Measurements from ENCODE around the gene ODF4. TPM values are rescaled to one million over a fixed set of nuclear protein-coding genes. Genes with fewer than 3 reads are reported as not detected.
A peak's percentile ranks its signal among the peaks of the same experiment; 100 is the strongest.
"Not testable (repeated sequence)": the region's sequence is repeated elsewhere in the genome, so short reads cannot be mapped to it uniquely, and the experiment has no call there.

The ODF4 gene
- total and polyA plus RNA-seq, 4 donors = not detected

- 96% methylated on average over 8 of the region's 8 CpGs for WGBS, 2 donors
- Histone ChIP-seq H3K4me1 (ENCODE audit: control insufficient read depth in 1 of 2, insufficient read depth in 2 of 2, low read length in 2 of 2) (no peaks in the 10 kb centered on the region), H3K9me3 (ENCODE audit: control insufficient read depth, low read length) (no peaks in the 10 kb centered on the region), H3K27ac (ENCODE audit: low read depth in 1 of 2, low read length in 2 of 2) (no peak overlapping the region), H3K27me3 (ENCODE audit: control insufficient read depth in 1 of 2, insufficient read depth in 2 of 2, low read length in 1 of 2) (no peaks in the 10 kb centered on the region), H3K36me3 (ENCODE audit: control insufficient read depth in 1 of 2, insufficient read depth in 2 of 2, low read length in 1 of 2) (peaks cover 3 to 4% of the 10 kb centered on the region in 2 donors), H3K4me3 (ENCODE audit: low read length in 2 of 2) (no peak overlapping the region)
- ATAC-seq (ENCODE audit: low FRiP score) = no peak
- intact Hi-C loops (cut with DNase I) = no loop called here
- no peak for DNase-seq
Measured at GRCh38 chr17:8369944-8370343, 30.3 kb downstream of the ODF4 start.

DNA sequence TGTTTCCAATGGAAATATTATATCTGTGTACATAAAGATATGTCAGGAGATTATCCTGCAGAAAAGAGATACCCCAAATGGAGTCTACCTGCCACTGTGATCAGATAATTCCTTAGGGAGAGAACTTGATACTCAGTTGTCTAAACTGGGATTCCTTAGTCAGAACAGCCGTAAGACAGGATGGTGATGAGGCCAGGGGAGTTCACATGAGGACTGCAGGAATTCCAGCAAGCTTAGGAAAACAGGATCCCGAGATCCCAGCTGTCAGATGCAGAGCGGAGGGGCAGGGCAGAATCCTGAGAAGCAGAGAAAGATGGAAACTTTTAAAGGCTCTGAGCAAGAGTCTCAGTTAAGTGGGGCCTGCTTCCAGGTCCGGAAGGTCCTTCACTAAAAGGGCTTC lies 32.1 kb downstream of the ODF4 start:
- no peak for DNase-seq

DNA sequence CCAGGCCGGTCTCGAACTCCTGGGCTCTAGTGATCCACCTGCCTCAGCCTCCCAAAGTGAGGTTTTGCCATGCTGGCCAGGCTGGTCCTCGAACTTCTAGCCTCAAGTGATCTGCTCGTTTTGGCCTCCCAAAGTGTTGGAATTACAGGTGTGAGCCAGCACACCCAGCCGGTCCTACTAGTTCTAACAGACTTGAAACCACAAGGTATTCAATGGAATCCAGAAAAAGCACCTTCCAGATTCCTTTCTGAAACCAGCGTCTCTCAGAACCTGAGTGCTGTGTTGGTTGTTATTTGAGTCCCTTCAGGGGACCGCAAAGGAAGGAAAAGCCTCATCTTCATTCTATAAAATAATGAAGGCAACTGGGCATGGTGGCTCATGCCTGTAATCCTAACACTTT lies 32.8 kb downstream of the ODF4 start:
- Histone ChIP-seq H3K4me1 (ENCODE audit: control insufficient read depth in 1 of 2, insufficient read depth in 2 of 2, low read length in 2 of 2) (peaks cover 0 to 2% of the 10 kb centered on the region in 2 donors), H3K4me3 (ENCODE audit: low read length in 2 of 2) (no peak overlapping the region), H3K27ac (ENCODE audit: low read depth in 1 of 2, low read length in 2 of 2) (no peak overlapping the region), H3K9me3 (ENCODE audit: control insufficient read depth, low read length) (no peaks in the 10 kb centered on the region), H3K27me3 (ENCODE audit: control insufficient read depth in 1 of 2, insufficient read depth in 2 of 2, low read length in 1 of 2) (no peaks in the 10 kb centered on the region), H3K36me3 (ENCODE audit: control insufficient read depth in 1 of 2, insufficient read depth in 2 of 2, low read length in 1 of 2) (peaks cover 3 to 4% of the 10 kb centered on the region in 2 donors)
- 88 to 94% methylated on average over 7 of the region's 7 CpGs for WGBS, 2 donors
- DNase-seq (no peak), ATAC-seq (ENCODE audit: low FRiP score) (no peak)
- intact Hi-C loops (cut with DNase I) = no loop called here

More for the DNA sequence above, 32.1 kb downstream of the ODF4 start:
- Histone ChIP-seq H3K9me3 (ENCODE audit: control insufficient read depth, low read length) (no peaks in the 10 kb centered on the region), H3K4me1 (ENCODE audit: control insufficient read depth in 1 of 2, insufficient read depth in 2 of 2, low read length in 2 of 2) (peaks cover 0 to 2% of the 10 kb centered on the region in 2 donors), H3K36me3 (ENCODE audit: control insufficient read depth in 1 of 2, insufficient read depth in 2 of 2, low read length in 1 of 2) (peaks cover 3 to 4% of the 10 kb centered on the region in 2 donors), H3K27ac (ENCODE audit: low read depth in 1 of 2, low read length in 2 of 2) (no peak overlapping the region), H3K27me3 (ENCODE audit: control insufficient read depth in 1 of 2, insufficient read depth in 2 of 2, low read length in 1 of 2) (no peaks in the 10 kb centered on the region), H3K4me3 (ENCODE audit: low read length in 2 of 2) (no peak overlapping the region)
- WGBS, 2 donors = 62 to 66% methylated on average over 4 of the region's 4 CpGs
- intact Hi-C loops (cut with DNase I) = no loop called here
- ATAC-seq (ENCODE audit: low FRiP score) = no peak

DNA sequence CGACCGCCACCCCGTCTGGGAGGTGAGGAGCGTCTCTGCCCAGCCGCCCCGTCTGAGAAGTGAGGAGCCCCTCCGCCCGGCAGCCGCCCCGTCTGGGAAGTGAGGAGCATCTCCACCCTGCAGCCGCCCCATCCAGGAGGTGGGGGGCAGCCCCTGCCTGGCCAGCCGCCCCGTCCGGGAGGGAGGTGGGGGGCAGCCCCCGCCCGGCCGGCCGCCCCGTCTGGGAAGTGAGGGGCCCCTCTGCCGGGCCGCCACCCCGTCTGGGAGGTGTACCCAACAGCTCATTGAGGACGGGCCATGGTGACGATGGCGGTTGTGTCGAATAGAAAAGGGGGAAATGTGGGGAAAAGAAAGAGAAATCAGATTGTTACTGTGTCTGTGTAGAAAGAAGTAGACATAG lies 34.2 kb downstream of the ODF4 start:
- intact Hi-C loops (cut with DNase I); H3K4me3 ChIP-seq (ENCODE audit: low read length in 2 of 2); H3K36me3 ChIP-seq (ENCODE audit: control insufficient read depth in 1 of 2, insufficient read depth in 2 of 2, low read length in 1 of 2); H3K9me3 ChIP-seq (ENCODE audit: control insufficient read depth, low read length); H3K27me3 ChIP-seq (ENCODE audit: control insufficient read depth in 1 of 2, insufficient read depth in 2 of 2, low read length in 1 of 2); DNase-seq; H3K4me1 ChIP-seq (ENCODE audit: control insufficient read depth in 1 of 2, insufficient read depth in 2 of 2, low read length in 2 of 2); H3K27ac ChIP-seq (ENCODE audit: low read depth in 1 of 2, low read length in 2 of 2); ATAC-seq (ENCODE audit: low FRiP score): not testable (repeated sequence)
- 92 to 94% methylated on average over 23 to 26 of the region's 26 CpGs for WGBS, 2 donors

GRCh38 chr17:8375738-8376259 lies 36.2 kb downstream of the ODF4 start:
- H3K36me3 ChIP-seq (ENCODE audit: control insufficient read depth in 1 of 2, insufficient read depth in 2 of 2, low read length in 1 of 2) = peaks cover 0 to 8% of the 10 kb centered on the region in 2 donors
- no peak overlapping the region for H3K27ac ChIP-seq (ENCODE audit: low read depth in 1 of 2, low read length in 2 of 2)
- intact Hi-C loops (cut with DNase I) = no loop called here
- peak overlapping the region; percentile 55 to 68 for H3K4me3 ChIP-seq (ENCODE audit: low read length in 2 of 2)
- peaks cover 0 to 2% of the 10 kb centered on the region in 2 donors for H3K4me1 ChIP-seq (ENCODE audit: control insufficient read depth in 1 of 2, insufficient read depth in 2 of 2, low read length in 2 of 2)
- no peak for DNase-seq
- WGBS, 2 donors = 19 to 23% methylated on average over 18 of the region's 18 CpGs
- no peaks in the 10 kb centered on the region for H3K9me3 ChIP-seq (ENCODE audit: control insufficient read depth, low read length)
- ATAC-seq (ENCODE audit: low FRiP score) = no peak
- H3K27me3 ChIP-seq (ENCODE audit: control insufficient read depth in 1 of 2, insufficient read depth in 2 of 2, low read length in 1 of 2) = no peaks in the 10 kb centered on the region

- Histone ChIP-seq H3K36me3 (ENCODE audit: control insufficient read depth in 1 of 2, insufficient read depth in 2 of 2, low read length in 1 of 2) (peaks cover 0 to 8% of the 10 kb centered on the region in 2 donors), H3K27ac (ENCODE audit: low read depth in 1 of 2, low read length in 2 of 2) (peak within 1 kb of the TSS in 1 of 2 donors; percentile 55), H3K9me3 (ENCODE audit: control insufficient read depth, low read length) (no peaks in the 10 kb centered on the region), H3K27me3 (ENCODE audit: control insufficient read depth in 1 of 2, insufficient read depth in 2 of 2, low read length in 1 of 2) (no peaks in the 10 kb centered on the region), H3K4me3 (ENCODE audit: low read length in 2 of 2) (peak within 1 kb of the TSS; percentile 55 to 68), H3K4me1 (ENCODE audit: control insufficient read depth in 1 of 2, insufficient read depth in 2 of 2, low read length in 2 of 2) (peaks cover 0 to 2% of the 10 kb centered on the region in 2 donors)
- ATAC-seq (ENCODE audit: low FRiP score) (peak; percentile 98), DNase-seq (peak; percentile 94 to 98)
- 0 to 1% methylated on average over 41 of the region's 41 CpGs for WGBS, 2 donors
- intact Hi-C loops (cut with DNase I) = no loop called here
Measured at GRCh38 chr17:8376271-8377067, 36.8 kb downstream of the ODF4 start, which contains the start of gene KRABD2. KRABD2 (minus strand) TSS chr17:8376704.

GRCh38 chr17:8377422-8377821 lies 37.8 kb downstream of the ODF4 start:
- no peaks in the 10 kb centered on the region for H3K9me3 ChIP-seq (ENCODE audit: control insufficient read depth, low read length)
- peaks cover 0 to 2% of the 10 kb centered on the region in 2 donors for H3K4me1 ChIP-seq (ENCODE audit: control insufficient read depth in 1 of 2, insufficient read depth in 2 of 2, low read length in 2 of 2)
- H3K27ac ChIP-seq (ENCODE audit: low read depth in 1 of 2, low read length in 2 of 2) = no peak overlapping the region
- 89 to 91% methylated on average over 4 of the region's 4 CpGs for WGBS, 2 donors
- intact Hi-C loops (cut with DNase I) = no loop called here
- no peaks in the 10 kb centered on the region for H3K27me3 ChIP-seq (ENCODE audit: control insufficient read depth in 1 of 2, insufficient read depth in 2 of 2, low read length in 1 of 2)
- no peak for ATAC-seq (ENCODE audit: low FRiP score)
- peaks cover 0 to 8% of the 10 kb centered on the region in 2 donors for H3K36me3 ChIP-seq (ENCODE audit: control insufficient read depth in 1 of 2, insufficient read depth in 2 of 2, low read length in 1 of 2)
- no peak for DNase-seq
- H3K4me3 ChIP-seq (ENCODE audit: low read length in 2 of 2) = no peak overlapping the region

GRCh38 chr17:8378117-8378516 lies 38.5 kb downstream of the ODF4 start:
- H3K27me3 ChIP-seq (ENCODE audit: control insufficient read depth in 1 of 2, insufficient read depth in 2 of 2, low read length in 1 of 2); H3K4me3 ChIP-seq (ENCODE audit: low read length in 2 of 2); ATAC-seq (ENCODE audit: low FRiP score); H3K36me3 ChIP-seq (ENCODE audit: control insufficient read depth in 1 of 2, insufficient read depth in 2 of 2, low read length in 1 of 2); intact Hi-C loops (cut with DNase I); H3K9me3 ChIP-seq (ENCODE audit: control insufficient read depth, low read length); DNase-seq; H3K27ac ChIP-seq (ENCODE audit: low read depth in 1 of 2, low read length in 2 of 2); H3K4me1 ChIP-seq (ENCODE audit: control insufficient read depth in 1 of 2, insufficient read depth in 2 of 2, low read length in 2 of 2): not testable (repeated sequence)
- WGBS, 2 donors = 75 to 82% methylated on average over 8 of the region's 8 CpGs

GRCh38 chr17:8380049-8380448 lies 40.4 kb downstream of the ODF4 start:
- ATAC-seq (ENCODE audit: low FRiP score) (no peak), DNase-seq (no peak)
- H3K36me3 ChIP-seq (ENCODE audit: control insufficient read depth in 1 of 2, insufficient read depth in 2 of 2, low read length in 1 of 2) = peaks cover 0 to 8% of the 10 kb centered on the region in 2 donors
- H3K9me3 ChIP-seq (ENCODE audit: control insufficient read depth, low read length) = no peaks in the 10 kb centered on the region
- H3K4me1 ChIP-seq (ENCODE audit: control insufficient read depth in 1 of 2, insufficient read depth in 2 of 2, low read length in 2 of 2) = peaks cover 0 to 2% of the 10 kb centered on the region in 2 donors
- no peak overlapping the region for H3K27ac ChIP-seq (ENCODE audit: low read depth in 1 of 2, low read length in 2 of 2)
- intact Hi-C loops (cut with DNase I) = no loop called here
- 55 to 59% methylated on average over 3 of the region's 3 CpGs for WGBS, 2 donors
- no peak overlapping the region for H3K4me3 ChIP-seq (ENCODE audit: low read length in 2 of 2)
- no peaks in the 10 kb centered on the region for H3K27me3 ChIP-seq (ENCODE audit: control insufficient read depth in 1 of 2, insufficient read depth in 2 of 2, low read length in 1 of 2)
